GM23338 (cell line): ENCODE measurements around the gene ITPRID2. TPM values are rescaled to one million over a fixed set of nuclear protein-coding genes. Genes with fewer than 3 reads are reported as not detected.

ENCODE experiments used
- ATAC-seq: fragments of 200-7000 bp; cut with Tn5 transposase; 3 replicates; pipeline ENCODE4 v1.9.1; 2020
- DNase-seq: peaks from one replicate; pipeline ENCODE4 v3.0.0-alpha.2; 2015; ENCODE audit warnings: low spot score
- H2AFZ ChIP-seq: fragments of 200-600 bp; sonication (generic); 2 replicates; pipeline ENCODE4 v1.8.0; 2016; ENCODE audit warnings: antibody characterized with exemption, mild to moderate bottlenecking, moderate library complexity
- H3F3A ChIP-seq: fragments of 200-600 bp; sonication (generic); replicated peaks from 2 replicates; pipeline ENCODE4 v1.8.0; 2017; ENCODE audit warnings: antibody characterized with exemption, mixed run types, low read depth
- H3K27ac ChIP-seq: fragments of 200-600 bp; sonication (generic); 2 replicates; pipeline ENCODE4 v1.6.1; 2016; ENCODE audit warnings: low read depth
- H3K27me3 ChIP-seq: fragments of 200-600 bp; sonication (generic); 2 replicates; pipeline ENCODE4 v1.8.0; 2016; ENCODE audit warnings: mild to moderate bottlenecking, mixed run types, moderate library complexity; ENCODE audit not compliant: insufficient read depth
- H3K36me3 ChIP-seq: fragments of 200-600 bp; sonication (generic); 2 replicates; pipeline ENCODE4 v1.8.0; 2016; ENCODE audit warnings: mild to moderate bottlenecking; ENCODE audit not compliant: insufficient read depth
- H3K4me1 ChIP-seq: fragments of 200-600 bp; sonication (generic); 2 replicates; pipeline ENCODE4 v1.8.0; 2016; ENCODE audit warnings: mild to moderate bottlenecking, moderate library complexity; ENCODE audit not compliant: insufficient read depth
- H3K4me2 ChIP-seq: fragments of 200-600 bp; sonication (generic); 2 replicates; pipeline ENCODE4 v1.7.1; 2017; ENCODE audit warnings: mixed run types
- H3K4me3 ChIP-seq: fragments of 200-600 bp; sonication (generic); 2 replicates; pipeline ENCODE4 v1.6.1; 2016; ENCODE audit warnings: mixed run types
- H3K79me2 ChIP-seq: fragments of 200-600 bp; sonication (generic); replicated peaks from 2 replicates; pipeline ENCODE4 v1.8.0; 2017; ENCODE audit warnings: mild to moderate bottlenecking; ENCODE audit not compliant: insufficient read depth
- H3K9me2 ChIP-seq: fragments of 200-600 bp; sonication (generic); 2 replicates; pipeline ENCODE4 v1.8.0; 2017; ENCODE audit not compliant: insufficient read depth
- H4K20me1 ChIP-seq: fragments of 200-600 bp; sonication (generic); replicated peaks from 2 replicates; pipeline ENCODE4 v1.8.0; 2017; ENCODE audit warnings: mild to moderate bottlenecking; ENCODE audit not compliant: insufficient read depth
- H3K27ac Mint-ChIP-seq: 2 replicates; pipeline ENCODE4 v1.8.0; 2020; ENCODE audit warnings: inconsistent platforms, mild to moderate bottlenecking, moderate library complexity, mixed read lengths
- H3K27me3 Mint-ChIP-seq: 3 replicates; pipeline ENCODE4 v1.8.0; 2022; ENCODE audit warnings: low read depth, mild to moderate bottlenecking, moderate library complexity, mixed read lengths, inconsistent platforms; ENCODE audit not compliant: insufficient read depth, poor library complexity
- H3K36me3 Mint-ChIP-seq: 3 replicates; pipeline ENCODE4 v1.8.0; 2021; ENCODE audit warnings: low read depth, mild to moderate bottlenecking, inconsistent platforms, moderate library complexity, mixed read lengths
- H3K4me1 Mint-ChIP-seq: 3 replicates; pipeline ENCODE4 v1.8.0; 2020; ENCODE audit warnings: mild to moderate bottlenecking, inconsistent platforms, mixed read lengths
- H3K4me3 Mint-ChIP-seq: 3 replicates; pipeline ENCODE4 v1.8.0; 2021; ENCODE audit warnings: moderate library complexity, mild to moderate bottlenecking, inconsistent platforms, mixed read lengths
- H3K9me3 Mint-ChIP-seq: 3 replicates; pipeline ENCODE4 v1.8.0; 2020; ENCODE audit warnings: moderate library complexity, mild to moderate bottlenecking, inconsistent platforms, mixed read lengths
- CREB1 ChIP-seq: fragments of 250-450 bp; sonication (Bioruptor Pico); IDR thresholded peaks from 2 replicates; pipeline ENCODE4 v1.5.0; 2020; ENCODE audit warnings: low read depth, mild to moderate bottlenecking, moderate library complexity
- EZH2phosphoT487 ChIP-seq: fragments of 200-600 bp; sonication (generic); IDR thresholded peaks from one replicate; pipeline ENCODE4 v1.8.1; 2018; ENCODE audit warnings: antibody characterized with exemption; ENCODE audit not compliant: unreplicated experiment
- JUNB ChIP-seq: IDR thresholded peaks from one replicate; pipeline ENCODE4 v1.6.1; 2016; ENCODE audit warnings: antibody characterized with exemption; ENCODE audit not compliant: unreplicated experiment
- NANOG ChIP-seq: IDR thresholded peaks from 2 replicates; pipeline ENCODE4 v1.6.1; 2016; ENCODE audit warnings: antibody characterized with exemption, borderline replicate concordance
- POLR2AphosphoS5 ChIP-seq: IDR thresholded peaks from 2 replicates; pipeline ENCODE4 v1.6.1; 2016; ENCODE audit warnings: antibody characterized with exemption, low read depth
- STAT1 ChIP-seq: IDR thresholded peaks from one replicate; pipeline ENCODE4 v1.6.1; 2016; ENCODE audit warnings: antibody characterized with exemption; ENCODE audit not compliant: unreplicated experiment
- ZNF331 ChIP-seq: fragments of 250-450 bp; sonication (Bioruptor Pico); IDR thresholded peaks from 2 replicates; pipeline ENCODE4 v1.5.0; 2020; ENCODE audit warnings: low read depth, mild to moderate bottlenecking, moderate library complexity
- polyA plus RNA-seq: library from polyadenylated mRNA; unstranded; fragments of >200 nt; fragmentation: Nextera tagmentation; extraction: Ambion mirVana; gene quantifications from 2 replicates; pipeline ENCODE4 v1.2.1, GENCODE V29; 2016
- total RNA-seq: library from RNA; depleted of rRNA; stranded (reverse); fragments of >200 nt; shearing (Covaris generic); gene quantifications from 2 replicates; pipeline ENCODE4 v1.2.3, GENCODE V29; 2014
- TF ChIP-seq, protein P1 (sequence below): fragments of 250-450 bp; sonication (Bioruptor Pico); IDR thresholded peaks from 2 replicates; pipeline ENCODE4 v1.5.0; 2020; ENCODE audit warnings: mild to moderate bottlenecking, moderate library complexity
- TF ChIP-seq, protein P2 (sequence below), 2 experiments: fragments of 200-600 bp in 1 of 2; sonication (generic) in 1 of 2; conservative IDR thresholded peaks; 2 replicates each; pipeline versions ENCODE4 v1.5.1 to v1.6.1; 2016 to 2017; ENCODE audit warnings: antibody characterized with exemption in 2 of 2, low read depth in 2 of 2, mild to moderate bottlenecking in 2 of 2, moderate library complexity in 1 of 2
- TF ChIP-seq, protein P3 (sequence below): IDR thresholded peaks from one replicate; pipeline ENCODE4 v1.6.1; 2018; ENCODE audit warnings: antibody characterized with exemption; ENCODE audit not compliant: unreplicated experiment
- TF ChIP-seq, protein P4 (sequence below): IDR thresholded peaks from 2 replicates; pipeline ENCODE4 v1.6.1; 2016; ENCODE audit warnings: antibody characterized with exemption

Gene ITPRID2
- total and polyA plus RNA-seq, 2 experiments from 2014 or later = 4.4 to 12.0 TPM

DNA sequence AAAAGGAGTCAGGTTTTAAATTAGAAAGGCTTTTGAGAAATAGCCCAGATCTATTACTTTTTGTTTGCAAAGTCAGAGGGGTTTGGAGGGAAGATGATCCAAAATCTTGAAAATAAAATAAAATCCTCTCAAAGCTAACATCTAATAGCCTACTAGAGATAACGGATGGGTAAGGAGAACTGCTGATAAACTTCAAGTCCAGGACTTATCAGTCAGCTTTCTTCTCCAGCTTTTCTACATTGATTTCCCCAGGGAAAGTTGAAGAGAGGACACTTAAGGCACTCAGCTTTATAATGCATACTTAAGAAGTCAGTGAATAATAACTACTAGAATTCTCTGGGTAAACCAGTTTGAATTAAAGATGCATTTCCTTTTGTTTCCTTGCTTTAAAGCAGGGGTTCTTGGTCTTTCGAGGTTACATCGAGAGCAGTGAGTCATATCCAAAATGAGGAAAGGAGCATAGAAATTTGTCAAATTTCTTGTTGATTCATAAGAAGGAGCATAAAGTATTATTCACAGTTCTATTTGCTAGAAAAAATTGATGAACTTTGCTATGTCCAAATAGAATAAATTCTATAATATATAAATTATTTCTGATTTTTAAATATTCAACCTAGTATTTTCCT, 43.2 kb upstream of the ITPRID2 start (continued):
- TF ChIP-seq, protein P1, sequence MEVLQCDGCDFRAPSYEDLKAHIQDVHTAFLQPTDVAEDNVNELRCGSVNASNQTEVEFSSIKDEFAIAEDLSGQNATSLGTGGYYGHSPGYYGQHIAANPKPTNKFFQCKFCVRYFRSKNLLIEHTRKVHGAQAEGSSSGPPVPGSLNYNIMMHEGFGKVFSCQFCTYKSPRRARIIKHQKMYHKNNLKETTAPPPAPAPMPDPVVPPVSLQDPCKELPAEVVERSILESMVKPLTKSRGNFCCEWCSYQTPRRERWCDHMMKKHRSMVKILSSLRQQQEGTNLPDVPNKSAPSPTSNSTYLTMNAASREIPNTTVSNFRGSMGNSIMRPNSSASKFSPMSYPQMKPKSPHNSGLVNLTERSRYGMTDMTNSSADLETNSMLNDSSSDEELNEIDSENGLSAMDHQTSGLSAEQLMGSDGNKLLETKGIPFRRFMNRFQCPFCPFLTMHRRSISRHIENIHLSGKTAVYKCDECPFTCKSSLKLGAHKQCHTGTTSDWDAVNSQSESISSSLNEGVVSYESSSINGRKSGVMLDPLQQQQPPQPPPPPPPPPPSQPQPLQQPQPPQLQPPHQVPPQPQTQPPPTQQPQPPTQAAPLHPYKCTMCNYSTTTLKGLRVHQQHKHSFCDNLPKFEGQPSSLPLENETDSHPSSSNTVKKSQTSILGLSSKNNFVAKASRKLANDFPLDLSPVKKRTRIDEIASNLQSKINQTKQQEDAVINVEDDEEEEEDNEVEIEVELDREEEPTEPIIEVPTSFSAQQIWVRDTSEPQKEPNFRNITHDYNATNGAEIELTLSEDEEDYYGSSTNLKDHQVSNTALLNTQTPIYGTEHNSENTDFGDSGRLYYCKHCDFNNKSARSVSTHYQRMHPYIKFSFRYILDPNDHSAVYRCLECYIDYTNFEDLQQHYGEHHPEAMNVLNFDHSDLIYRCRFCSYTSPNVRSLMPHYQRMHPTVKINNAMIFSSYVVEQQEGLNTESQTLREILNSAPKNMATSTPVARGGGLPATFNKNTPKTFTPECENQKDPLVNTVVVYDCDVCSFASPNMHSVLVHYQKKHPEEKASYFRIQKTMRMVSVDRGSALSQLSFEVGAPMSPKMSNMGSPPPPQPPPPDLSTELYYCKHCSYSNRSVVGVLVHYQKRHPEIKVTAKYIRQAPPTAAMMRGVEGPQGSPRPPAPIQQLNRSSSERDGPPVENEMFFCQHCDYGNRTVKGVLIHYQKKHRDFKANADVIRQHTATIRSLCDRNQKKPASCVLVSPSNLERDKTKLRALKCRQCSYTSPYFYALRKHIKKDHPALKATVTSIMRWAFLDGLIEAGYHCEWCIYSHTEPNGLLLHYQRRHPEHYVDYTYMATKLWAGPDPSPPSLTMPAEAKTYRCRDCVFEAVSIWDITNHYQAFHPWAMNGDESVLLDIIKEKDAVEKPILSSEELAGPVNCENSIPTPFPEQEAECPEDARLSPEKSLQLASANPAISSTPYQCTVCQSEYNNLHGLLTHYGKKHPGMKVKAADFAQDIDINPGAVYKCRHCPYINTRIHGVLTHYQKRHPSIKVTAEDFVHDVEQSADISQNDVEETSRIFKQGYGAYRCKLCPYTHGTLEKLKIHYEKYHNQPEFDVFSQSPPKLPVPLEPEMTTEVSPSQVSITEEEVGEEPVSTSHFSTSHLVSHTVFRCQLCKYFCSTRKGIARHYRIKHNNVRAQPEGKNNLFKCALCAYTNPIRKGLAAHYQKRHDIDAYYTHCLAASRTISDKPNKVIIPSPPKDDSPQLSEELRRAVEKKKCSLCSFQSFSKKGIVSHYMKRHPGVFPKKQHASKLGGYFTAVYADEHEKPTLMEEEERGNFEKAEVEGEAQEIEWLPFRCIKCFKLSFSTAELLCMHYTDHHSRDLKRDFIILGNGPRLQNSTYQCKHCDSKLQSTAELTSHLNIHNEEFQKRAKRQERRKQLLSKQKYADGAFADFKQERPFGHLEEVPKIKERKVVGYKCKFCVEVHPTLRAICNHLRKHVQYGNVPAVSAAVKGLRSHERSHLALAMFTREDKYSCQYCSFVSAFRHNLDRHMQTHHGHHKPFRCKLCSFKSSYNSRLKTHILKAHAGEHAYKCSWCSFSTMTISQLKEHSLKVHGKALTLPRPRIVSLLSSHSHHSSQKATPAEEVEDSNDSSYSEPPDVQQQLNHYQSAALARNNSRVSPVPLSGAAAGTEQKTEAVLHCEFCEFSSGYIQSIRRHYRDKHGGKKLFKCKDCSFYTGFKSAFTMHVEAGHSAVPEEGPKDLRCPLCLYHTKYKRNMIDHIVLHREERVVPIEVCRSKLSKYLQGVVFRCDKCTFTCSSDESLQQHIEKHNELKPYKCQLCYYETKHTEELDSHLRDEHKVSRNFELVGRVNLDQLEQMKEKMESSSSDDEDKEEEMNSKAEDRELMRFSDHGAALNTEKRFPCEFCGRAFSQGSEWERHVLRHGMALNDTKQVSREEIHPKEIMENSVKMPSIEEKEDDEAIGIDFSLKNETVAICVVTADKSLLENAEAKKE (CRISPR knock-in tag) = no peak
- no peak for TF ChIP-seq ZNF331 (CRISPR knock-in tag)
- no peak for TF ChIP-seq POLR2AphosphoS5
- TF ChIP-seq CREB1 (CRISPR knock-in tag) = no peak

DNA sequence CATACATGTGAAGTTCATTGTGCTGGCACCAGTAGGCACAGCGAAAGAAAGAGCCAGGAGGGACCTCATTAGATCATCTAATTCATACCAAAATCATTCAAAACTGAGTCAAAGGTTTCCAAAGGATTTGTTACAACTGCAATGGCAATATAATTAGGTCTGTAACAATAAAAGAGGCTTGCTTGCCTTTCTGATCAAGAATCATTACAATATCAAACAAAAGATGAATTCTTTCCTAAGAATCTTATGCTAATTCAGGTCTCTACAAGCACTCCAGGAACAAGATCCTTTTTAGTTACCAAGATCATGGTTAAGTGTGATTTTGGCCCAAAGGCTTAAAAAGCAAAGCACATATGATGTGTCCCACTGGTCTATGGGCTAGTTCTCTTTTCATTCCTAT, 41.9 kb upstream of the ITPRID2 start:
- Mint-ChIP-seq H3K36me3 (no peaks in the 10 kb centered on the region), H3K27ac (no peak overlapping the region), H3K27me3 (peaks cover 1% of the 10 kb centered on the region), H3K4me3 (no peak overlapping the region), H3K9me3 (no peaks in the 10 kb centered on the region), H3K4me1 (peaks cover 25% of the 10 kb centered on the region)
- ATAC-seq (no peak), DNase-seq (peak; percentile 4)
- Histone ChIP-seq H4K20me1 (no peaks in the 10 kb centered on the region), H3K4me3 (no peak overlapping the region), H3K27me3 (no peaks in the 10 kb centered on the region), H3K79me2 (no peaks in the 10 kb centered on the region), H3K27ac (no peak overlapping the region), H2AFZ (no peak overlapping the region), H3K4me2 (0 out of 2 replicates have a peak overlapping the region, but pooled peaks have one; percentile 0), H3K36me3 (no peaks in the 10 kb centered on the region), H3F3A (no peaks in the 10 kb centered on the region), H3K4me1 (peaks cover 29% of the 10 kb centered on the region), H3K9me2 (no peaks in the 10 kb centered on the region)
- TF ChIP-seq CREB1 (CRISPR knock-in tag) (no peak), JUNB (no peak), POLR2AphosphoS5 (no peak), EZH2phosphoT487 (no peak), ZNF331 (CRISPR knock-in tag) (no peak), NANOG (no peak), STAT1 (no peak)
- TF ChIP-seq, protein P2, sequence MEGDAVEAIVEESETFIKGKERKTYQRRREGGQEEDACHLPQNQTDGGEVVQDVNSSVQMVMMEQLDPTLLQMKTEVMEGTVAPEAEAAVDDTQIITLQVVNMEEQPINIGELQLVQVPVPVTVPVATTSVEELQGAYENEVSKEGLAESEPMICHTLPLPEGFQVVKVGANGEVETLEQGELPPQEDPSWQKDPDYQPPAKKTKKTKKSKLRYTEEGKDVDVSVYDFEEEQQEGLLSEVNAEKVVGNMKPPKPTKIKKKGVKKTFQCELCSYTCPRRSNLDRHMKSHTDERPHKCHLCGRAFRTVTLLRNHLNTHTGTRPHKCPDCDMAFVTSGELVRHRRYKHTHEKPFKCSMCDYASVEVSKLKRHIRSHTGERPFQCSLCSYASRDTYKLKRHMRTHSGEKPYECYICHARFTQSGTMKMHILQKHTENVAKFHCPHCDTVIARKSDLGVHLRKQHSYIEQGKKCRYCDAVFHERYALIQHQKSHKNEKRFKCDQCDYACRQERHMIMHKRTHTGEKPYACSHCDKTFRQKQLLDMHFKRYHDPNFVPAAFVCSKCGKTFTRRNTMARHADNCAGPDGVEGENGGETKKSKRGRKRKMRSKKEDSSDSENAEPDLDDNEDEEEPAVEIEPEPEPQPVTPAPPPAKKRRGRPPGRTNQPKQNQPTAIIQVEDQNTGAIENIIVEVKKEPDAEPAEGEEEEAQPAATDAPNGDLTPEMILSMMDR (conservative IDR thresholded peaks at IDR 0.05; ENCODE audit: low read depth in 2 of 2) = no peak
- TF ChIP-seq, protein P3, sequence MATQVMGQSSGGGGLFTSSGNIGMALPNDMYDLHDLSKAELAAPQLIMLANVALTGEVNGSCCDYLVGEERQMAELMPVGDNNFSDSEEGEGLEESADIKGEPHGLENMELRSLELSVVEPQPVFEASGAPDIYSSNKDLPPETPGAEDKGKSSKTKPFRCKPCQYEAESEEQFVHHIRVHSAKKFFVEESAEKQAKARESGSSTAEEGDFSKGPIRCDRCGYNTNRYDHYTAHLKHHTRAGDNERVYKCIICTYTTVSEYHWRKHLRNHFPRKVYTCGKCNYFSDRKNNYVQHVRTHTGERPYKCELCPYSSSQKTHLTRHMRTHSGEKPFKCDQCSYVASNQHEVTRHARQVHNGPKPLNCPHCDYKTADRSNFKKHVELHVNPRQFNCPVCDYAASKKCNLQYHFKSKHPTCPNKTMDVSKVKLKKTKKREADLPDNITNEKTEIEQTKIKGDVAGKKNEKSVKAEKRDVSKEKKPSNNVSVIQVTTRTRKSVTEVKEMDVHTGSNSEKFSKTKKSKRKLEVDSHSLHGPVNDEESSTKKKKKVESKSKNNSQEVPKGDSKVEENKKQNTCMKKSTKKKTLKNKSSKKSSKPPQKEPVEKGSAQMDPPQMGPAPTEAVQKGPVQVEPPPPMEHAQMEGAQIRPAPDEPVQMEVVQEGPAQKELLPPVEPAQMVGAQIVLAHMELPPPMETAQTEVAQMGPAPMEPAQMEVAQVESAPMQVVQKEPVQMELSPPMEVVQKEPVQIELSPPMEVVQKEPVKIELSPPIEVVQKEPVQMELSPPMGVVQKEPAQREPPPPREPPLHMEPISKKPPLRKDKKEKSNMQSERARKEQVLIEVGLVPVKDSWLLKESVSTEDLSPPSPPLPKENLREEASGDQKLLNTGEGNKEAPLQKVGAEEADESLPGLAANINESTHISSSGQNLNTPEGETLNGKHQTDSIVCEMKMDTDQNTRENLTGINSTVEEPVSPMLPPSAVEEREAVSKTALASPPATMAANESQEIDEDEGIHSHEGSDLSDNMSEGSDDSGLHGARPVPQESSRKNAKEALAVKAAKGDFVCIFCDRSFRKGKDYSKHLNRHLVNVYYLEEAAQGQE = no peak
- TF ChIP-seq, protein P4, sequence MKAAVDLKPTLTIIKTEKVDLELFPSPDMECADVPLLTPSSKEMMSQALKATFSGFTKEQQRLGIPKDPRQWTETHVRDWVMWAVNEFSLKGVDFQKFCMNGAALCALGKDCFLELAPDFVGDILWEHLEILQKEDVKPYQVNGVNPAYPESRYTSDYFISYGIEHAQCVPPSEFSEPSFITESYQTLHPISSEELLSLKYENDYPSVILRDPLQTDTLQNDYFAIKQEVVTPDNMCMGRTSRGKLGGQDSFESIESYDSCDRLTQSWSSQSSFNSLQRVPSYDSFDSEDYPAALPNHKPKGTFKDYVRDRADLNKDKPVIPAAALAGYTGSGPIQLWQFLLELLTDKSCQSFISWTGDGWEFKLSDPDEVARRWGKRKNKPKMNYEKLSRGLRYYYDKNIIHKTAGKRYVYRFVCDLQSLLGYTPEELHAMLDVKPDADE = no peak
